Endothelial cell of umbilical vein (primary cell): ENCODE results near the gene ACE. TPM values are rescaled to one million over a fixed set of nuclear protein-coding genes. Genes with fewer than 3 reads are reported as not detected.

Experiments used
- BruUV-seq: library from RNA; stranded (reverse); fragments of 400-500 nt; replicated peaks from 2 replicates; lab custom pipeline; 2021; lab: Mats Ljungman, UMichigan
- CTCF ChIA-PET: fragments of 300-600, 350-600 bp; sonication (Branson Sonifier 250); formaldehyde crosslinking; loops from one replicate; lab custom pipeline; 2021; ENCODE audit warnings: antibody characterized with exemption, inconsistent platforms; lab: Charles Lee
- POLR2A ChIA-PET: fragments of 300-600, 350-600 bp; sonication (Branson Sonifier 250); formaldehyde crosslinking; loops from one replicate; lab custom pipeline; 2021; ENCODE audit warnings: antibody characterized with exemption, inconsistent platforms; lab: Charles Lee
- DNase-seq: peaks from one replicate; pipeline ENCODE4 v3.0.0-alpha.2; 2011; ENCODE audit warnings: low read depth, low spot score
- FAIRE-seq: peaks from 2 replicates; lab custom pipeline; 2011; peaks lifted over from hg19 to GRCh38; lab: Jason Lieb, UNC
- H2AFZ ChIP-seq: 2 replicates; pipeline ENCODE4 v1.6.0; 2012; ENCODE audit warnings: low read depth, low read length, control low read depth, inconsistent platforms
- H3K27ac ChIP-seq: 2 replicates; pipeline ENCODE4 v1.5.1; 2011; ENCODE audit warnings: low read depth, mild to moderate bottlenecking, control low read depth, low read length, moderate library complexity; ENCODE audit not compliant: insufficient read depth
- H3K27me3 ChIP-seq, 2 experiments: 2 replicates each; pipeline versions ENCODE4 v1.6.0 to v1.6.1; 2011; ENCODE audit warnings: low read length in 2 of 2, mixed read lengths in 1 of 2; ENCODE audit not compliant: control insufficient read depth in 2 of 2, insufficient read depth in 2 of 2
- H3K36me3 ChIP-seq, 2 experiments: 2 replicates in 1 of 2; 3 replicates in 1 of 2; pipeline ENCODE4 v1.5.1; 2011; ENCODE audit warnings: low read length in 2 of 2, mild to moderate bottlenecking in 1 of 2, moderate library complexity in 1 of 2; ENCODE audit not compliant: control insufficient read depth in 2 of 2, insufficient read depth in 2 of 2; ENCODE audit errors: extremely low read depth in 1 of 2
- H3K4me1 ChIP-seq: 3 replicates; pipeline ENCODE4 v1.5.1; 2011; ENCODE audit warnings: mild to moderate bottlenecking, low read length; ENCODE audit not compliant: control insufficient read depth, insufficient read depth; ENCODE audit errors: extremely low read depth
- H3K4me2 ChIP-seq: 2 replicates; pipeline ENCODE4 v1.6.1; 2011; ENCODE audit warnings: low read length, control low read depth, mixed read lengths; ENCODE audit not compliant: insufficient read depth
- H3K4me3 ChIP-seq, 3 experiments: fragments of 200-600 bp in 1 of 3; sonication (generic), shearing (Covaris generic) in 1 of 3; replicated peaks in 1 of 3; 2 replicates each; pipeline ENCODE4 v1.5.1; 2011 to 2016; ENCODE audit warnings: control low read depth in 3 of 3, low read length in 3 of 3, mild to moderate bottlenecking in 2 of 3, inconsistent platforms in 1 of 3, low read depth in 1 of 3, moderate library complexity in 1 of 3; ENCODE audit not compliant: insufficient read depth in 1 of 3
- H3K79me2 ChIP-seq: 2 replicates; pipeline ENCODE4 v1.6.0; 2012; ENCODE audit warnings: low read length, inconsistent platforms; ENCODE audit not compliant: control insufficient read depth, insufficient read depth
- H3K9ac ChIP-seq: replicated peaks from 2 replicates; pipeline ENCODE3; 2011; ENCODE audit warnings: low read length, control low read depth; ENCODE audit not compliant: insufficient read depth; ENCODE audit errors: extremely low read depth
- H3K9me1 ChIP-seq: replicated peaks from 3 replicates; pipeline ENCODE4 v1.6.0; 2011; ENCODE audit warnings: mild to moderate bottlenecking, low read length; ENCODE audit not compliant: control insufficient read depth, insufficient read depth; ENCODE audit errors: extremely low read depth
- H3K9me3 ChIP-seq: replicated peaks from 2 replicates; pipeline ENCODE4 v1.5.1; 2012; ENCODE audit warnings: low read length, inconsistent platforms; ENCODE audit not compliant: control insufficient read depth, insufficient read depth
- H4K20me1 ChIP-seq: replicated peaks from 2 replicates; pipeline ENCODE3; 2011; ENCODE audit warnings: mild to moderate bottlenecking, low read length; ENCODE audit not compliant: control insufficient read depth, insufficient read depth; ENCODE audit errors: extremely low read depth
- EZH2 ChIP-seq: IDR thresholded peaks from 2 replicates; pipeline ENCODE4 v1.6.1; 2012; ENCODE audit warnings: borderline replicate concordance, low read depth, mild to moderate bottlenecking, moderate library complexity, low read length, inconsistent platforms; ENCODE audit not compliant: severe bottlenecking
- FOS ChIP-seq: IDR thresholded peaks from 2 replicates; pipeline ENCODE4 v1.6.1; 2011; ENCODE audit warnings: mild to moderate bottlenecking, low read length, moderate library complexity, borderline replicate concordance; ENCODE audit not compliant: insufficient read depth
- GATA2 ChIP-seq: IDR thresholded peaks from 2 replicates; pipeline ENCODE4 v1.7.0; 2011; ENCODE audit warnings: low read depth, mild to moderate bottlenecking, moderate library complexity, mixed read lengths, low read length; ENCODE audit not compliant: insufficient read length, insufficient read depth
- JUN ChIP-seq: IDR thresholded peaks from 2 replicates; pipeline ENCODE4 v1.6.1; 2011; ENCODE audit warnings: borderline replicate concordance, low read depth; ENCODE audit not compliant: insufficient read length, insufficient read depth
- MYC ChIP-seq: IDR thresholded peaks from one replicate; pipeline ENCODE4 v1.6.1; 2011; ENCODE audit warnings: mild to moderate bottlenecking, low read depth, low read length
- POLR2A ChIP-seq: IDR thresholded peaks from 2 replicates; pipeline ENCODE4 v1.6.1; 2012; ENCODE audit warnings: low read depth, mild to moderate bottlenecking, control low read depth, low read length
- POLR2AphosphoS5 ChIP-seq: IDR thresholded peaks from 2 replicates; pipeline ENCODE4 v1.6.1; 2012; ENCODE audit warnings: low read depth, mild to moderate bottlenecking, control low read depth, low read length, moderate library complexity; ENCODE audit not compliant: insufficient read depth
- dilution Hi-C: fragments of 300-500 bp; cut with MboI; formaldehyde crosslinking; loops from one replicate; pipeline ENCODE4 v1.15.0; 2019; ENCODE audit warnings: low sequenced_read_pairs; ENCODE audit not compliant: extremely low pct_ligation_motif_present
- intact Hi-C: fragments of 100-400 bp; cut with micrococcal nuclease; formaldehyde crosslinking; loops from one replicate; pipeline ENCODE4 v1.10.0; 2022
- polyA plus RNA-seq, 4 experiments: library from polyadenylated mRNA; depleted of rRNA in 3 of 4; stranded (reverse) in 3 of 4; unstranded in 1 of 4; fragments of >200 nt; gene quantifications; 2 replicates each; pipeline versions ENCODE4 v1.2.1 to v1.2.3, GENCODE V29; 2011 to 2012; ENCODE audit warnings: missing spikeins in 1 of 4
- total RNA-seq: library from RNA; stranded (reverse); gene quantifications from 2 replicates; pipeline ENCODE4 v1.2.3, GENCODE V29; 2021
- TF ChIP-seq, protein P1 (sequence below), 2 donors: IDR thresholded peaks; 1 replicate in 1 of 2; 2 replicates in 1 of 2; pipeline ENCODE4 v1.5.1; 2011; ENCODE audit warnings: low read length in 2 of 2, mild to moderate bottlenecking in 2 of 2, moderate library complexity in 2 of 2, control low read depth in 1 of 2, inconsistent platforms in 1 of 2, low read depth in 1 of 2; ENCODE audit not compliant: insufficient read depth in 1 of 2; ENCODE audit errors: extremely low read depth in 1 of 2
- TF ChIP-seq, protein P2 (sequence below): IDR thresholded peaks from 2 replicates; pipeline ENCODE4 v1.6.1; 2011; ENCODE audit not compliant: insufficient read depth, insufficient read length

ACE gene
- total and polyA plus RNA-seq, 2 donors (not counting 3 experiments of a cell fraction or from before 2014, with no cell fraction given), result 63.4 to 207 TPM

DNA sequence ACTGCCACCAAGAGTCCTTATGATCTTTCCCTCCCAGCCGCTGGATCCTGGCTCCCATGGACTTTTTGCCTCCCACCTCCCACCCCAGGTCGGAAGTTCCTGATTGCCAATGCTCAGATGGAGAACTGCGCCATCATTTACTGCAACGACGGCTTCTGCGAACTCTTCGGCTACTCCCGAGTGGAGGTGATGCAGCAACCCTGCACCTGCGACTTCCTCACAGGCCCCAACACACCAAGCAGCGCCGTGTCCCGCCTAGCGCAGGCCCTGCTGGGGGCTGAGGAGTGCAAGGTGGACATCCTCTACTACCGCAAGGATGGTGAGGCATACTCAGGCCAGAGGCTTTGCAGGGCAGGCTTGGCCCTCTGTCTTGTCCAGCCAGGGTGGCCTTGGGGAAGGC, 47.2 kb downstream of the ACE start:
- no peak for FAIRE-seq
- H3K79me2 ChIP-seq, result no peaks in the 10 kb centered on the region
- BruUV-seq, result no TSS peak

DNA sequence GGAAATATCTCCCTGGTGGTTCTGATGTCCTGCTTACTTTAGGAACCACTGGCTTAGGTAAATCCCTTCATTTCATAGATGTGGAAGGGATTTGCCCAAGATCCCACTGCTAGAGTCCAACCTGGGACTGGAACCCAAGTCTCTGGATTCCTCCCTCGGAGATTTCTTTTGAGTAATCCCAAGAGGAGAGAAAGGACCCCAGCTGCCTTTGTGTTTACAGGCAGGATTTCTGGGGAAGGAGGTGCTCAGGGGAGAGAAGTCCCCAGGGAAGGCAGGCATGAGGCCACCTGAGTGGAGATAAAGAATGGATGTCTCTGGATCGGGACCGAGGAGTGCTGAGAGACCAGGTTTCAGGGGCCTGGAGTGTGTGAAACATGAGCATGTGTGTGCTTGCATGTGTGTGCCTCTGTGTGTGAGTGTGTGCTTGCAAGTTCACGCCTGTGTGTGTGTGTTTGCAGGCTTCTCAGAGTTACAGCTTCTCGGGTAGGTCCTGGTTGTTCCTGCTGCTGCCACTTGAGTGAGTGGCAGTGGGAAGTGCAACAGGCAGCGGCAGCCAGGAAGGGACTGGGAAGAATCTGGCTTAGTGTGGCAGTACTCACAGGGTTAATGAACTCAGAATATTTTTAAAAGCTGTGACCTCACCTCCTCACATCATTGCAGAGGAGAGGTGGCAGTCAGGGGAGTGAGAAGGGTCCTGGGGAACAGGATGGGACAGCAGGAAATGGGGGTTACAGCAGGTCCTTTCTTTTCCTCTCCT, 48.5 kb downstream of the ACE start:
- intact Hi-C loops, result no loop called here
- Histone ChIP-seq H3K4me3 (no peak overlapping the region), H3K4me2 (no peak overlapping the region), H3K27me3 (peaks cover 3 to 10% of the 10 kb centered on the region in 2 experiments), H3K9me1 (no peaks in the 10 kb centered on the region), H3K79me2 (no peaks in the 10 kb centered on the region), H4K20me1 (no peaks in the 10 kb centered on the region), H3K4me1 (peaks cover 4% of the 10 kb centered on the region), H3K9me3 (no peaks in the 10 kb centered on the region), H3K9ac (no peak overlapping the region), H3K36me3 (no peaks in the 10 kb centered on the region), H3K27ac (no peak overlapping the region), H2AFZ (no peak overlapping the region)
- TF ChIP-seq EZH2 (no peak), GATA2 (no peak), FOS (no peak), JUN (no peak), POLR2AphosphoS5 (no peak), POLR2A (no peak), MYC (no peak)
- TF ChIP-seq, protein P1, sequence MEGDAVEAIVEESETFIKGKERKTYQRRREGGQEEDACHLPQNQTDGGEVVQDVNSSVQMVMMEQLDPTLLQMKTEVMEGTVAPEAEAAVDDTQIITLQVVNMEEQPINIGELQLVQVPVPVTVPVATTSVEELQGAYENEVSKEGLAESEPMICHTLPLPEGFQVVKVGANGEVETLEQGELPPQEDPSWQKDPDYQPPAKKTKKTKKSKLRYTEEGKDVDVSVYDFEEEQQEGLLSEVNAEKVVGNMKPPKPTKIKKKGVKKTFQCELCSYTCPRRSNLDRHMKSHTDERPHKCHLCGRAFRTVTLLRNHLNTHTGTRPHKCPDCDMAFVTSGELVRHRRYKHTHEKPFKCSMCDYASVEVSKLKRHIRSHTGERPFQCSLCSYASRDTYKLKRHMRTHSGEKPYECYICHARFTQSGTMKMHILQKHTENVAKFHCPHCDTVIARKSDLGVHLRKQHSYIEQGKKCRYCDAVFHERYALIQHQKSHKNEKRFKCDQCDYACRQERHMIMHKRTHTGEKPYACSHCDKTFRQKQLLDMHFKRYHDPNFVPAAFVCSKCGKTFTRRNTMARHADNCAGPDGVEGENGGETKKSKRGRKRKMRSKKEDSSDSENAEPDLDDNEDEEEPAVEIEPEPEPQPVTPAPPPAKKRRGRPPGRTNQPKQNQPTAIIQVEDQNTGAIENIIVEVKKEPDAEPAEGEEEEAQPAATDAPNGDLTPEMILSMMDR (IDR thresholded peaks at IDR 0.05; ENCODE audit: extremely low read depth in 1 of 2, insufficient read depth in 1 of 2, low read depth in 1 of 2, low read length in 2 of 2), result no peak
- TF ChIP-seq, protein P2, sequence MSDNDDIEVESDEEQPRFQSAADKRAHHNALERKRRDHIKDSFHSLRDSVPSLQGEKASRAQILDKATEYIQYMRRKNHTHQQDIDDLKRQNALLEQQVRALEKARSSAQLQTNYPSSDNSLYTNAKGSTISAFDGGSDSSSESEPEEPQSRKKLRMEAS, result no peak
- POLR2A ChIA-PET, result no interaction called here
- dilution Hi-C loops, result no loop called here
- FAIRE-seq (no peak), DNase-seq (no peak)
- CTCF ChIA-PET, result interaction anchor here (1.4 kb wide), 1 partner anchor 100 kb away, joined by 9 read pairs; no protein-coding TSS in a partner anchor
- no TSS peak for BruUV-seq

More for the DNA sequence above, 47.2 kb downstream of the ACE start:
- dilution Hi-C loops, result no loop called here
- Histone ChIP-seq H3K4me1 (peaks cover 4% of the 10 kb centered on the region), H3K9ac (no peak overlapping the region), H3K9me1 (no peaks in the 10 kb centered on the region), H2AFZ (no peak overlapping the region), H3K27ac (no peak overlapping the region), H3K27me3 (peaks cover 3 to 10% of the 10 kb centered on the region in 2 experiments), H3K9me3 (no peaks in the 10 kb centered on the region), H4K20me1 (no peaks in the 10 kb centered on the region), H3K36me3 (no peaks in the 10 kb centered on the region), H3K4me2 (no peak overlapping the region), H3K4me3 (no peak overlapping the region)
- ChIA-PET POLR2A (no interaction called here), CTCF (no interaction called here)
- DNase-seq, result no peak
- no peak for TF ChIP-seq FOS
- TF ChIP-seq, protein P1 (IDR thresholded peaks at IDR 0.05; ENCODE audit: extremely low read depth in 1 of 2, insufficient read depth in 1 of 2, low read depth in 1 of 2, low read length in 2 of 2), result no peak
- TF ChIP-seq POLR2AphosphoS5, result no peak
- intact Hi-C loops, result no loop called here
